CD4-positive, alpha-beta T cell treated with Interleukin-1 beta for 1 hour (primary cell): ENCODE results near the gene ATP8A2.

Source experiments
- DNase-seq, 2 donors: peaks; one replicate each; pipeline ENCODE4 v3.0.0-alpha.2; 2020 to 2022

ATP8A2 gene

GRCh38 chr13:25979371-25979770 lies 607.6 kb downstream of the ATP8A2 start:
- no peak for DNase-seq

- no peak for DNase-seq
These were observed 608.5 kb downstream of the ATP8A2 start for GRCh38 chr13:25980255-25980654.

GRCh38 chr13:25981060-25981459 lies 609.3 kb downstream of the ATP8A2 start:
- no peak for DNase-seq

- DNase-seq = no peak
These were observed 611.1 kb downstream of the ATP8A2 start for GRCh38 chr13:25982907-25983306.

- no peak for DNase-seq
These were observed 616.2 kb downstream of the ATP8A2 start for GRCh38 chr13:25987987-25988386.

- DNase-seq = no peak
These were observed 616.9 kb downstream of the ATP8A2 start for GRCh38 chr13:25988661-25989060.

GRCh38 chr13:25990801-25991200 lies 619.0 kb downstream of the ATP8A2 start:
- no peak for DNase-seq

- DNase-seq = no peak
These were observed 620.3 kb downstream of the ATP8A2 start for GRCh38 chr13:25992076-25992475.

- no peak for DNase-seq
These were observed 635.7 kb downstream of the ATP8A2 start for GRCh38 chr13:26007261-26008125.

- no peak for DNase-seq
These were observed 638.9 kb downstream of the ATP8A2 start for GRCh38 chr13:26010487-26011207.

- DNase-seq = no peak
These were observed 639.4 kb downstream of the ATP8A2 start for GRCh38 chr13:26011208-26011573.

- DNase-seq = peak; percentile 60 to 71
These were observed 640.4 kb downstream of the ATP8A2 start for GRCh38 chr13:26011996-26012821.

- no peak for DNase-seq
These were observed 641.2 kb downstream of the ATP8A2 start for GRCh38 chr13:26012995-26013394.

- DNase-seq = no peak
These were observed 643.7 kb downstream of the ATP8A2 start for GRCh38 chr13:26015271-26016125.

GRCh38 chr13:26016189-26016588 lies 644.4 kb downstream of the ATP8A2 start:
- DNase-seq = no peak

GRCh38 chr13:26017196-26017921 lies 645.6 kb downstream of the ATP8A2 start:
- DNase-seq = peak in 1 of 2 donors; percentile 2

GRCh38 chr13:26017932-26018665 lies 646.3 kb downstream of the ATP8A2 start:
- no peak for DNase-seq

- DNase-seq = no peak
These were observed 647.5 kb downstream of the ATP8A2 start for GRCh38 chr13:26019251-26019650.

- no peak for DNase-seq
These were observed 648.4 kb downstream of the ATP8A2 start for GRCh38 chr13:26019881-26020870.

- no peak for DNase-seq
These were observed 649.1 kb downstream of the ATP8A2 start for GRCh38 chr13:26020891-26021290.
